DOHH2 (cell line): Measurements from ENCODE around the gene PDE4D.

Experiments used
- CTCF ChIP-seq: fragments of 200-600 bp; sonication (generic); IDR thresholded peaks from one replicate; pipeline ENCODE4 v1.5.1; 2014; ENCODE audit warnings: antibody characterized with exemption, mild to moderate bottlenecking, low read depth, low read length; ENCODE audit not compliant: poor library complexity, severe bottlenecking
- EZH2phosphoT487 ChIP-seq: fragments of 200-600 bp; sonication (generic); IDR thresholded peaks from 2 replicates; pipeline ENCODE4 v1.6.1; 2017; ENCODE audit warnings: borderline replicate concordance, mild to moderate bottlenecking, antibody characterized with exemption, low read length, moderate library complexity, mixed read lengths

- TF ChIP-seq CTCF: no peak
- TF ChIP-seq EZH2phosphoT487: no peak
Measured at GRCh38 chr5:59685793-59686192, 207.7 kb downstream of the PDE4D start.
